Activated naive CD4-positive, alpha-beta T cell treated with anti-CD3 and anti-CD28 coated beads, Interleukin-2, amount 10 ng/mL, durations not matched to agents 7 days and 5 days (primary cell): Measurements from ENCODE around the gene PPP1R18.

Experiments used
- CTCF ChIA-PET: fragments of 350-600 bp; sonication (Branson Sonifier 250); formaldehyde crosslinking; loops from one replicate; lab custom pipeline; 2021; ENCODE audit warnings: antibody characterized with exemption; lab: Charles Lee
- DNase-seq: peaks from one replicate; pipeline ENCODE4 v3.0.0-alpha.2; 2020
- H3K27ac Mint-ChIP-seq: one replicate; pipeline ENCODE4 v1.8.0; 2021; ENCODE audit warnings: mild to moderate bottlenecking, moderate library complexity, mixed read lengths
- H3K27me3 Mint-ChIP-seq: one replicate; pipeline ENCODE4 v1.8.0; 2021; ENCODE audit warnings: mild to moderate bottlenecking, mixed read lengths
- H3K36me3 Mint-ChIP-seq: one replicate; pipeline ENCODE4 v1.8.0; 2021; ENCODE audit warnings: mixed read lengths
- H3K4me1 Mint-ChIP-seq: one replicate; pipeline ENCODE4 v1.8.0; 2021; ENCODE audit warnings: mixed read lengths
- H3K4me3 Mint-ChIP-seq: one replicate; pipeline ENCODE4 v1.8.0; 2021; ENCODE audit warnings: mild to moderate bottlenecking, moderate library complexity, mixed read lengths
- H3K9me3 Mint-ChIP-seq: one replicate; pipeline ENCODE4 v1.8.0; 2021; ENCODE audit warnings: mixed read lengths

The PPP1R18 gene

GRCh38 chr6:30712441-30712945 lies 26.0 kb upstream of the PPP1R18 start:
- peak overlapping the region; percentile 67 for H3K4me3 Mint-ChIP-seq
- peak overlapping the region; percentile 92 for H3K27ac Mint-ChIP-seq
- H3K4me1 Mint-ChIP-seq: peaks cover 61% of the 10 kb centered on the region
- no peaks in the 10 kb centered on the region for H3K9me3 Mint-ChIP-seq
- H3K27me3 Mint-ChIP-seq: no peaks in the 10 kb centered on the region
- CTCF ChIA-PET: interaction anchor here (1.0 to 1.8 kb wide), 3 partner anchors 10 to 40 kb away, joined by 3 to 10 read pairs (median 4); partner anchors contain the start of gene DHX16
- no peak for DNase-seq
- peaks cover 71% of the 10 kb centered on the region for H3K36me3 Mint-ChIP-seq

GRCh38 chr6:30711758-30712380 lies 25.4 kb upstream of the PPP1R18 start:
- peak overlapping the region; percentile 67 for H3K4me3 Mint-ChIP-seq
- no peaks in the 10 kb centered on the region for H3K27me3 Mint-ChIP-seq
- DNase-seq: peak; percentile 51
- H3K27ac Mint-ChIP-seq: peak overlapping the region; percentile 92
- peaks cover 71% of the 10 kb centered on the region for H3K36me3 Mint-ChIP-seq
- H3K4me1 Mint-ChIP-seq: peaks cover 56% of the 10 kb centered on the region
- CTCF ChIA-PET: interaction anchor here (1.1 to 1.8 kb wide), 3 partner anchors 10 to 39 kb away, joined by 4 to 10 read pairs (median 4); partner anchors contain the start of gene DHX16
- no peaks in the 10 kb centered on the region for H3K9me3 Mint-ChIP-seq

GRCh38 chr6:30709101-30709868 lies 22.8 kb upstream of the PPP1R18 start:
- DNase-seq: no peak
- Mint-ChIP-seq H3K4me3 (no peak overlapping the region), H3K4me1 (peaks cover 35% of the 10 kb centered on the region), H3K36me3 (peaks cover 70% of the 10 kb centered on the region), H3K27ac (no peak overlapping the region), H3K9me3 (no peaks in the 10 kb centered on the region), H3K27me3 (no peaks in the 10 kb centered on the region)
- CTCF ChIA-PET: interaction anchor here (0.8 kb wide), 1 partner anchor 30 kb away, joined by 3 read pairs; no protein-coding TSS in a partner anchor

DNA sequence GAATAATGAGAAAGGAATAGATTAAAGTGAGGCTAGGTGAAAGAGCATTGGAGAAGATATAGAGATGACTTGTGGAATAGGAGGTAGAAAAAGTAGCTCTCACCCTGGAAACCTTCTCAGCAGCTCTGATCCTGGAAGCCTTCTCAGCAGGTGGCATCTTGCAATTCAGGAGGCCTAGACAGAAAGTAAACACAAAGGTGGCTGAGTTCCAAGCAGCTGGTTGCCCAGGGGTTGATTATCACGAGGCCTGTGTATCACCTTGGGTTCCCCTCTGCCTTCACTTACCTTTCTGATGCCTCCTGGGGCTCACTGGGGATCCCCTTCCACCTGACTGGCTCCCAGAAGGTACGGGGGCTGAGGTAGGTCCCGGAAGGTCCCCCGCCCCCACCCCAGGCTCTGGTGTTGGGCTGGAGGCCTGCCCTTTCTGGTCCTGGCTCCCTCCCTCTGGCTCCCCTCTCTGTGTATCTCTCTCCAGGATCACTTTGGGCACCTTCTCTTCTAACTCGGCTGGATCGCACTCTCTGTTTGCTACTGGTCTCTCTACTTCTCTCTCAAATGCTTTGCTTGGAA lies 20.9 kb upstream of the PPP1R18 start:
- peaks cover 69% of the 10 kb centered on the region for H3K36me3 Mint-ChIP-seq
- DNase-seq: no peak
- CTCF ChIA-PET: interaction anchor here (0.7 kb wide), 1 partner anchor 26 kb away, joined by 3 read pairs; no protein-coding TSS in a partner anchor
- no peaks in the 10 kb centered on the region for H3K9me3 Mint-ChIP-seq
- no peak overlapping the region for H3K4me3 Mint-ChIP-seq
- no peak overlapping the region for H3K27ac Mint-ChIP-seq
- H3K27me3 Mint-ChIP-seq: no peaks in the 10 kb centered on the region
- peaks cover 19% of the 10 kb centered on the region for H3K4me1 Mint-ChIP-seq

GRCh38 chr6:30705620-30706019 lies 19.2 kb upstream of the PPP1R18 start:
- no peaks in the 10 kb centered on the region for H3K9me3 Mint-ChIP-seq
- CTCF ChIA-PET: interaction anchor here (0.7 to 1.1 kb wide), 2 partner anchors 9 to 17 kb away, joined by 3 to 5 read pairs; no protein-coding TSS in a partner anchor
- H3K27me3 Mint-ChIP-seq: no peaks in the 10 kb centered on the region
- peaks cover 2% of the 10 kb centered on the region for H3K4me1 Mint-ChIP-seq
- H3K27ac Mint-ChIP-seq: peak overlapping the region; percentile 12
- no peak overlapping the region for H3K4me3 Mint-ChIP-seq
- peaks cover 55% of the 10 kb centered on the region for H3K36me3 Mint-ChIP-seq
- no peak for DNase-seq

DNA sequence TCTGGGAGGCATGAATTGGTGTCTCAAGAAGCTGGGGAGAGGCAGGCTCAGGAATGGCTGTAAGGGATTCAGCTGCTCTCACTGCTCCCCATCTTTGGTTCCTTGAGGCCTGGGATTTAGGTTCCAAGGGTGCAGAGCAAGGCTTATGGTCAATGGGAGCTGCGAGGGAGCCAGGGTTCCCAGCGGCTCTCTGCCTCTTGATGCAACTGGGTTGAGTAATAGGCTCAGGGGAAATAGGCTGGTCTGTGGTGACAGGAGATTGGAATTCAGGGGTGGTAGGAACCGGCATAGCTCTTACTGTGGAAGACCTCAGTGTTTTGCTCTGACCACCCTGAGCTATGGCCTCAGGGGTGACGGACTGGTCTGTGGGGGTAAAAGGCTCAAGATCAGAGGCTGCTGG lies 17.4 kb upstream of the PPP1R18 start:
- Mint-ChIP-seq H3K4me1 (no peaks in the 10 kb centered on the region), H3K9me3 (no peaks in the 10 kb centered on the region), H3K36me3 (peaks cover 56% of the 10 kb centered on the region), H3K27me3 (no peaks in the 10 kb centered on the region), H3K27ac (no peak overlapping the region), H3K4me3 (no peak overlapping the region)
- DNase-seq: no peak
- CTCF ChIA-PET: interaction anchor here (0.7 to 1.6 kb wide), 3 partner anchors 12 to 164 kb away, joined by 3 to 5 read pairs (median 3); partner anchors contain the start of genes MDC1 and NRM

DNA sequence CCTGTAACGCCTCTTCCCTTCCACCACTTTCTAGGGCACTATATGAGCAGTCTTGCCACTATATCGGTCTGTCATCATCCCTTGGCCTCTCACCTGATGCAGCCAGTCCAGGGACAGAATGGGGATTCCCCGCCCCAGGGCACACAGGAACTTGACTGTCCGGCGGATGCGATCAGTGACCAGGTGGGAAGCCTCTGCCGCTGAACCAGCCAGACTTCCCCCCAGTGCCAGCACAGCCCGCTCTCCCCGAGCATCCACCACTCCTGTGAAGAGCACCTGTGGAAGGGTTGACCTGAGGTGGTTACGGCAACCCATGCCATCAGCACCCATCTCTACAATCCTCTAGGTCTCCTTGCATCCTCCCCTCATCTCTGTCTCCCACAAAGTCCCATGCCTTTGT lies 16.6 kb upstream of the PPP1R18 start:
- H3K27ac Mint-ChIP-seq: no peak overlapping the region
- H3K4me1 Mint-ChIP-seq: no peaks in the 10 kb centered on the region
- no peaks in the 10 kb centered on the region for H3K9me3 Mint-ChIP-seq
- CTCF ChIA-PET: interaction anchor here (1.6 kb wide), 1 partner anchor 12 kb away, joined by 5 read pairs; the partner anchor contains the start of gene NRM
- H3K36me3 Mint-ChIP-seq: peaks cover 52% of the 10 kb centered on the region
- DNase-seq: no peak
- no peak overlapping the region for H3K4me3 Mint-ChIP-seq
- no peaks in the 10 kb centered on the region for H3K27me3 Mint-ChIP-seq

DNA sequence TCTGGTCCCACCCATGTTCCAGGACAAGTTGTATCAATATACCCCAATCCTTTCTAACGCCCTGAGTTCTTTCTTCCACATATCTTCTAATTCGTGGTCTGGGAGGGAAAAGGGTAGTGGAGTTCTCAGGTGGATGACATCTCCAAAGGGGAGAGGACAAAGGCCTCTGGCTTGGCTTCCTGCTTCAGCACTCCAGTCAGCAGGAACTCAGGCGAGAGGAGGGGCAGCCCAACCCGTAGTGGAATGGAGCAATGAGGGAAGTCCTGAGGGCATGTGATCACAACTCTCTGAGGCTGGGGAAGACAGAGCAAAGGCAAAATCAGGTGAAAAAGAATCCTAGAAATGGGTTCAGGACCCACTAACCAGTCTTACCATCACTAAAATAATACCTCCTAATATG lies 13.9 kb upstream of the PPP1R18 start:
- Mint-ChIP-seq H3K9me3 (no peaks in the 10 kb centered on the region), H3K36me3 (peaks cover 36% of the 10 kb centered on the region), H3K4me3 (no peak overlapping the region), H3K4me1 (no peaks in the 10 kb centered on the region), H3K27me3 (no peaks in the 10 kb centered on the region), H3K27ac (no peak overlapping the region)
- CTCF ChIA-PET: no interaction called here
- DNase-seq: no peak

DNA sequence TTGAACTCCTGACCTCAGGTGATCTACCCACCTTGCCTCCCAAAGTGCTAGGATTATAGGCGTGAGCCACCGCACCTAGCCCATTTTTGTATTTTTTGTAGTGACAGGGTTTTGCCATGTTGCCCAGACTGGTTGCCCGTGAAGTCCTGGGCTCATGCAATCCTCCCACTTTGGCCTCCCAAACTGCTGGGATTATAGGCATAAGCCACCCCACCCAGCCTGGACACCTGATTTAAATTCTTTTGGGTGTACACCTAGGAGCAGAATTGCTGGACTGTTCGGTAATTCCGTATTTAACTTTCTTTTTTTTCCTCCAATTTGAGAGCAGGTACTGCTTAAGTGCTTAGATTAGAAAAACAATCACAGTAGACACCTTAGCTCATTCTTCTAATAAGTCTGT lies 10.0 kb upstream of the PPP1R18 start:
- Mint-ChIP-seq H3K36me3 (peaks cover 8% of the 10 kb centered on the region), H3K4me1 (peaks cover 6% of the 10 kb centered on the region), H3K9me3 (no peaks in the 10 kb centered on the region), H3K27me3 (no peaks in the 10 kb centered on the region), H3K4me3 (no peak overlapping the region), H3K27ac (no peak overlapping the region)
- CTCF ChIA-PET: no interaction called here
- DNase-seq: no peak

- Mint-ChIP-seq H3K36me3 (peaks cover 14% of the 10 kb centered on the region), H3K27ac (no peak overlapping the region), H3K4me3 (peak overlapping the region; percentile 99), H3K4me1 (peaks cover 45% of the 10 kb centered on the region), H3K27me3 (no peaks in the 10 kb centered on the region), H3K9me3 (no peaks in the 10 kb centered on the region)
- CTCF ChIA-PET: interaction anchor here (1.6 to 1.9 kb wide), 2 partner anchors 12 to 31 kb away, joined by 3 to 5 read pairs; no protein-coding TSS in a partner anchor
- no peak for DNase-seq
These were observed 4.9 kb upstream of the PPP1R18 start for GRCh38 chr6:30691208-30691847.

GRCh38 chr6:30690403-30691207 lies 4.2 kb upstream of the PPP1R18 start, which contains the start of gene NRM:
TSS of gene NRM (minus strand) at chr6:30690984. CDS start at chr6:30690974, 10 bp downstream.
- Mint-ChIP-seq H3K4me3 (peak within 1 kb of the TSS; percentile 99), H3K27me3 (no peaks in the 10 kb centered on the region), H3K4me1 (peaks cover 45% of the 10 kb centered on the region), H3K36me3 (peaks cover 20% of the 10 kb centered on the region), H3K9me3 (no peaks in the 10 kb centered on the region), H3K27ac (peak within 1 kb of the TSS; percentile 85)
- CTCF ChIA-PET: interaction anchor here (1.0 to 1.9 kb wide), 3 partner anchors 11 to 41 kb away, joined by 4 to 5 read pairs (median 5); no protein-coding TSS in a partner anchor
- DNase-seq: peak; percentile 80

- CTCF ChIA-PET: interaction anchor here (1.0 to 1.9 kb wide), 3 partner anchors 11 to 41 kb away, joined by 4 to 8 read pairs (median 5); no protein-coding TSS in a partner anchor
- Mint-ChIP-seq H3K4me1 (peaks cover 45% of the 10 kb centered on the region), H3K4me3 (peak overlapping the region; percentile 99), H3K9me3 (no peaks in the 10 kb centered on the region), H3K27ac (peak overlapping the region; percentile 85), H3K36me3 (peaks cover 26% of the 10 kb centered on the region), H3K27me3 (no peaks in the 10 kb centered on the region)
- no peak for DNase-seq
These were observed 3.5 kb upstream of the PPP1R18 start for GRCh38 chr6:30689985-30690384.
